AG08396 (cell line): ENCODE data around the gene TTLL5.

Experiments used
- DNase-seq: peaks from one replicate; pipeline ENCODE4 v3.0.0; 2012; ENCODE audit warnings: low spot score, mixed read lengths

TTLL5 gene

GRCh38 chr14:75732888-75733287 lies 71.8 kb downstream of the TTLL5 start:
- no peak for DNase-seq

GRCh38 chr14:75734854-75735253 lies 73.8 kb downstream of the TTLL5 start:
- DNase-seq, result no peak

- no peak for DNase-seq
Observed at GRCh38 chr14:75736845-75737485, 75.9 kb downstream of the TTLL5 start.

- DNase-seq, result no peak
Observed at GRCh38 chr14:75738192-75738591, 77.1 kb downstream of the TTLL5 start.

GRCh38 chr14:75742867-75743266 lies 81.8 kb downstream of the TTLL5 start:
- no peak for DNase-seq

GRCh38 chr14:75747899-75748298 lies 86.9 kb downstream of the TTLL5 start:
- DNase-seq, result no peak

GRCh38 chr14:75748336-75748735 lies 87.3 kb downstream of the TTLL5 start:
- DNase-seq, result no peak

- no peak for DNase-seq
Observed at GRCh38 chr14:75751296-75751695, 90.2 kb downstream of the TTLL5 start.

- DNase-seq, result no peak
Observed at GRCh38 chr14:75752086-75752485, 91.0 kb downstream of the TTLL5 start.

GRCh38 chr14:75752907-75753594 lies 92.0 kb downstream of the TTLL5 start:
- DNase-seq, result no peak

- DNase-seq, result no peak
Observed at GRCh38 chr14:75753696-75754095, 92.7 kb downstream of the TTLL5 start.

- DNase-seq, result no peak
Observed at GRCh38 chr14:75757644-75758402, 96.8 kb downstream of the TTLL5 start.

- no peak for DNase-seq
Observed at GRCh38 chr14:75764020-75764419, 103.0 kb downstream of the TTLL5 start.

GRCh38 chr14:75769047-75769685 lies 108.1 kb downstream of the TTLL5 start:
- no peak for DNase-seq

GRCh38 chr14:75770635-75771034 lies 109.6 kb downstream of the TTLL5 start:
- no peak for DNase-seq

GRCh38 chr14:75771595-75771994 lies 110.5 kb downstream of the TTLL5 start:
- DNase-seq, result no peak

GRCh38 chr14:75773046-75773445 lies 112.0 kb downstream of the TTLL5 start:
- DNase-seq, result no peak

- no peak for DNase-seq
Observed at GRCh38 chr14:75781096-75781495, 120.0 kb downstream of the TTLL5 start.

GRCh38 chr14:75783184-75783583 lies 122.1 kb downstream of the TTLL5 start:
- DNase-seq, result no peak

GRCh38 chr14:75783602-75784313 lies 122.7 kb downstream of the TTLL5 start:
- DNase-seq, result no peak

- no peak for DNase-seq
Observed at GRCh38 chr14:75784314-75784686, 123.3 kb downstream of the TTLL5 start.

GRCh38 chr14:75793806-75794205 lies 132.8 kb downstream of the TTLL5 start:
- DNase-seq, result no peak
